Kidney (tissue), 14 donors: Measurements from ENCODE around the gene CCL8. TPM values are rescaled to one million over a fixed set of nuclear protein-coding genes. Genes with fewer than 3 reads are reported as not detected.
A peak's percentile ranks its signal among the peaks of the same experiment; 100 is the strongest.

ENCODE experiments used
- DNase-seq, 5 donors: peaks; one replicate each; pipeline ENCODE4 v3.0.0-alpha.2; 2013 to 2020
- FAIRE-seq: peaks from 2 replicates; lab custom pipeline; 2012; peaks lifted over from hg19 to GRCh38; lab: Jason Lieb, UNC
- H3K27ac ChIP-seq, 2 donors: one replicate each; pipeline ENCODE4 v1.7.0; 2013; ENCODE audit warnings: low read depth in 2 of 2, low read length in 2 of 2, inconsistent platforms in 1 of 2
- H3K27me3 ChIP-seq: one replicate; pipeline ENCODE4 v1.7.1; 2013; ENCODE audit warnings: low read length, inconsistent platforms; ENCODE audit not compliant: control insufficient read depth, insufficient read depth
- H3K36me3 ChIP-seq, 3 donors: one replicate each; pipeline versions ENCODE4 v1.7.0 to v1.7.1; 2013; ENCODE audit warnings: low read length in 3 of 3, control low read depth in 1 of 3, inconsistent platforms in 1 of 3; ENCODE audit not compliant: insufficient read depth in 3 of 3, control insufficient read depth in 2 of 3
- H3K4me1 ChIP-seq, 3 donors: one replicate each; pipeline versions ENCODE4 v1.7.0 to v1.7.1; 2013; ENCODE audit warnings: low read length in 3 of 3, inconsistent platforms in 1 of 3, low read depth in 1 of 3; ENCODE audit not compliant: control insufficient read depth in 2 of 3, insufficient read depth in 2 of 3
- H3K4me3 ChIP-seq, 3 donors: one replicate each; pipeline versions ENCODE4 v1.7.0 to v1.8.1; 2013; ENCODE audit warnings: low read length in 3 of 3, control low read depth in 1 of 3, inconsistent platforms in 1 of 3
- H3K9ac ChIP-seq, 3 donors: one replicate each; pipeline versions ENCODE4 v1.7.0 to v1.7.1; 2013; ENCODE audit warnings: low read length in 3 of 3, control low read depth in 1 of 3, inconsistent platforms in 1 of 3
- H3K9me3 ChIP-seq, 3 donors: one replicate each; pipeline versions ENCODE4 v1.7.0 to v1.7.1; 2013; ENCODE audit warnings: low read length in 3 of 3, control low read depth in 1 of 3, inconsistent platforms in 1 of 3; ENCODE audit not compliant: control insufficient read depth in 2 of 3, insufficient read depth in 1 of 3
- CTCF ChIP-seq: IDR thresholded peaks from 3 replicates; pipeline ENCODE4 v1.5.1; 2012; ENCODE audit warnings: mild to moderate bottlenecking, moderate library complexity, borderline replicate concordance; ENCODE audit not compliant: insufficient read depth; ENCODE audit errors: extremely low read depth
- intact Hi-C: fragments of 100-400 bp; cut with DNase I; formaldehyde crosslinking; loops from one replicate; pipeline ENCODE4 v1.11.1; 2022
- polyA plus RNA-seq: library from polyadenylated mRNA; stranded (reverse); fragments of 350-450 nt; fragmentation: Illumina TruSeq; extraction: RNeasy Lipid Tissue Mini Kit (QIAGEN cat#74804); gene quantifications from one replicate; pipeline ENCODE4 v1.2.3, GENCODE V29; 2014; ENCODE audit warnings: low read depth, low replicate concordance; ENCODE audit not compliant: insufficient read depth
- total RNA-seq: library from RNA; stranded (reverse); fragmentation: NEBNext Ultra II Directional; extraction: Animal tissue kit (Norgen Biotek cat#: 25700); gene quantifications from one replicate; pipeline ENCODE4 v1.2.1, GENCODE V29; 2021
- donor health status: control.
- donor health status: control.
- donor health status: control.
- donor health status: control.
- donor health status: control.
- donor health status: DM: yes; HTN: yes; CAD: no.
- donor health status: Normal renal cell carcinoma (clear cell type).

CCL8 gene
- total and polyA plus RNA-seq, 2 donors from 2014 or later, result not detected

GRCh38 chr17:34307110-34307509 is 12.1 kb upstream of the CCL8 start:
- Histone ChIP-seq H3K27me3 (no peaks in the 10 kb centered on the region), H3K4me3 (no peak overlapping the region), H3K4me1 (peaks cover 0 to 10% (median 0%) of the 10 kb centered on the region in 3 donors), H3K36me3 (no peaks in the 10 kb centered on the region), H3K9ac (no peak overlapping the region), H3K27ac (no peak overlapping the region), H3K9me3 (no peaks in the 10 kb centered on the region)
- intact Hi-C loops, result no loop called here
- FAIRE-seq, result no peak
- DNase-seq, result no peak
- no peak for TF ChIP-seq CTCF

GRCh38 chr17:34308371-34308770 is 10.9 kb upstream of the CCL8 start:
- no peak for DNase-seq
- Histone ChIP-seq H3K36me3 (no peaks in the 10 kb centered on the region), H3K9ac (no peak overlapping the region), H3K27me3 (no peaks in the 10 kb centered on the region), H3K4me1 (peaks cover 0 to 10% (median 3%) of the 10 kb centered on the region in 3 donors), H3K27ac (no peak overlapping the region), H3K4me3 (no peak overlapping the region), H3K9me3 (no peaks in the 10 kb centered on the region)
- no peak for TF ChIP-seq CTCF
- peak; percentile 30 for FAIRE-seq
- intact Hi-C loops, result no loop called here

GRCh38 chr17:34311291-34311690 is 7.9 kb upstream of the CCL8 start:
- no peak overlapping the region for H3K4me3 ChIP-seq
- no peak overlapping the region for H3K27ac ChIP-seq
- no peaks in the 10 kb centered on the region for H3K27me3 ChIP-seq
- DNase-seq (no peak), FAIRE-seq (no peak)
- peaks cover 0 to 10% (median 5%) of the 10 kb centered on the region in 3 donors for H3K4me1 ChIP-seq
- intact Hi-C loops, result loop anchor here (10.0 kb wide), 1 partner anchor 56 kb away; the partner anchor contains the start of gene CCL2
- H3K9ac ChIP-seq, result no peak overlapping the region
- no peaks in the 10 kb centered on the region for H3K9me3 ChIP-seq
- H3K36me3 ChIP-seq, result no peaks in the 10 kb centered on the region
- no peak for TF ChIP-seq CTCF

GRCh38 chr17:34312080-34312479 is 7.2 kb upstream of the CCL8 start:
- H3K9me3 ChIP-seq, result no peaks in the 10 kb centered on the region
- H3K9ac ChIP-seq, result no peak overlapping the region
- no peaks in the 10 kb centered on the region for H3K27me3 ChIP-seq
- H3K27ac ChIP-seq, result peak overlapping the region in 1 of 2 donors; percentile 33
- no peaks in the 10 kb centered on the region for H3K36me3 ChIP-seq
- FAIRE-seq (peak; percentile 39), DNase-seq (peak in 2 of 5 donors; percentile 54 to 80)
- peaks cover 0 to 6% (median 5%) of the 10 kb centered on the region in 3 donors for H3K4me1 ChIP-seq
- TF ChIP-seq CTCF, result no peak
- H3K4me3 ChIP-seq, result no peak overlapping the region
- intact Hi-C loops, result loop anchor here (10.0 kb wide), 1 partner anchor 57 kb away; the partner anchor contains the start of gene CCL2
